ENCODE results near the gene KIAA1671. TPM values are rescaled to one million over a fixed set of nuclear protein-coding genes. Genes with fewer than 3 reads are reported as not detected.
A peak's percentile ranks its signal among the peaks of the same experiment; 100 is the strongest.

Gene KIAA1671
- total and polyA plus RNA-seq, 10 donors: 0.72 to 11.9 (median 8.2) TPM

DNA sequence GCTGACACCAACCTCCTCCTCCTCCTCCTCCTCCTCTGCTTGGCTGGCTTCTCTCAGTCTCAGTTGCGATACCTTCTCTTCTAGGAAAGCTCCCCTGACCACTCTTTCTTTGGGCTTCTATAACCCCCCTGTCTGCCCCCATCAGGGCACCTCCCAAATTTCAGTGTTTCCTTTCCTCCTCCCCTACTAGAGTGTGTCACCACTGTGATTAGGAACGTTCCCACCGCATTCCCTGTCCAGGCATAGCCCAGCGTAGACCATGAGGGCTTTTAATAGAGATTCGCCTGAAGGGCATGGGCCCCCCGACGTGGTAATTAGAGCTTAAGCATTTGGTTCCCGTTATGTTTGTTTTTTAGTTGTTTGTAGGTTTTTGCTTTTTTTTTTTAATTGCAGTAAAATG is 65.5 kb downstream of the KIAA1671 start:
- WGBS, 5 donors: 82 to 91% (median 89%) methylated on average over 8 of the region's 8 CpGs
- Histone ChIP-seq H3K4me1 (peaks cover 0 to 46% (median 8%) of the 10 kb centered on the region in 6 donors), H3K27me3 (replicated peaks in 1 of 7) (peaks cover 0 to 22% (median 0%) of the 10 kb centered on the region in 7 donors), H3K27ac (no peak overlapping the region), H3K4me3 (no peak overlapping the region), H3K36me3 (no peaks in the 10 kb centered on the region), H3K9me3 (no peaks in the 10 kb centered on the region)
- intact Hi-C loops (cut with DNase I; ENCODE audit: low total_unique reads): no loop called here
- DNase-seq: no peak
- no peak for TF ChIP-seq POLR2A (IDR thresholded peaks at IDR 0.05)
- no peak for TF ChIP-seq POLR2AphosphoS5 (IDR thresholded peaks at IDR 0.05)
- TF ChIP-seq CTCF (IDR thresholded peaks at IDR 0.05 in 8 of 11, conservative IDR thresholded peaks at IDR 0.05 in 3 of 11): no peak

DNA sequence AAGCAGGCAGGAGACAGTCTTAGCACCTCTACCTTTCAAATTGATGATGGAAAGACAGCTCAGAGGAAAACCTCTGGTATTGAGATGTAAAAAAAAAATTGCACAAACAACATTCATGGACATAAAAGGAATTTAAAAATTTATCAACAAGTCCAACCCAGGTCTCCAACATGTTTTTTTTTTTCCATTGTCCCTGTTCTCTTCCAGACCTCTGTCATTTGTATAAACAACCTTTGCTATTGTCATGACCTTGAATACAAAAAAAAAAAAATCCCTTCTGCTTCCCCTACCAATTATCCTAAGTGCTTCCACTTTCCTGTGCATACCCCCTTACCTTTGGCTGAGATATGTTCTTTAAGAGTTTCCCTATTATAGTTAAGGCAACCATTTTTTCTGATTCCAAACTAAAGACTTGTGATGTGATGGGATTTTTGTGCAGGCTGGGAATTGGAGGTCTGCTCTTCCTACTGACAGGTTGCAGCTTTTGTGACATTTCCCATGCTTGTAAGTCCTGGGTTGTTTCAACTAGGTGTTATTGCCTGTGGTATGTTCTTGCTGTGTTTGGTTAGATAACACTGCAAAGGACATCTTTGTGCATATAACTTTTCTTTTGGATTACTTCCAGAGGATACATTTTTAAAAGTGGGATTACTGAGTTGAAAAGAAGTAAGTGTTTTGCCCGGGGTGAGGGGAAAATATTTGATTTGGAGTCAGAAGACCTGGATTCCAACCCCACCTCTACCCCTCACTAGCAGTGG is 67.1 kb downstream of the KIAA1671 start:
- Histone ChIP-seq H3K9me3 (no peaks in the 10 kb centered on the region), H3K27me3 (replicated peaks in 1 of 7) (peaks cover 0 to 22% (median 0%) of the 10 kb centered on the region in 7 donors), H3K27ac (no peak overlapping the region), H3K4me3 (no peak overlapping the region), H3K4me1 (peaks cover 0 to 30% (median 4%) of the 10 kb centered on the region in 6 donors), H3K36me3 (no peaks in the 10 kb centered on the region)
- intact Hi-C loops (cut with DNase I; ENCODE audit: low total_unique reads): no loop called here
- TF ChIP-seq POLR2AphosphoS5 (IDR thresholded peaks at IDR 0.05) (no peak), CTCF (IDR thresholded peaks at IDR 0.05 in 8 of 11, conservative IDR thresholded peaks at IDR 0.05 in 3 of 11) (no peak), POLR2A (IDR thresholded peaks at IDR 0.05) (no peak)
- WGBS, 5 donors: 63 to 83% (median 64%) methylated on average over 1 of the region's 1 CpG
- DNase-seq: no peak

GRCh38 chr22:25021409-25021808 is 68.9 kb downstream of the KIAA1671 start:
- TF ChIP-seq POLR2A (IDR thresholded peaks at IDR 0.05) (no peak), POLR2AphosphoS5 (IDR thresholded peaks at IDR 0.05) (peak in 1 of 3 donors; percentile 71), CTCF (IDR thresholded peaks at IDR 0.05 in 8 of 11, conservative IDR thresholded peaks at IDR 0.05 in 3 of 11) (no peak)
- WGBS, 5 donors: 64 to 79% (median 74%) methylated on average over 3 of the region's 3 CpGs
- DNase-seq: no peak

GRCh38 chr22:25021976-25022711 is 69.6 kb downstream of the KIAA1671 start:
- Histone ChIP-seq H3K27ac (no peak overlapping the region), H3K4me1 (peaks cover 0 to 32% (median 0%) of the 10 kb centered on the region in 6 donors), H3K36me3 (no peaks in the 10 kb centered on the region), H3K27me3 (replicated peaks in 1 of 7) (peaks cover 0 to 33% (median 0%) of the 10 kb centered on the region in 7 donors), H3K4me3 (no peak overlapping the region), H3K9me3 (no peaks in the 10 kb centered on the region)
- WGBS, 5 donors: 74 to 84% (median 78%) methylated on average over 11 of the region's 11 CpGs
- TF ChIP-seq POLR2A (IDR thresholded peaks at IDR 0.05) (no peak), CTCF (IDR thresholded peaks at IDR 0.05 in 8 of 11, conservative IDR thresholded peaks at IDR 0.05 in 3 of 11) (no peak), POLR2AphosphoS5 (IDR thresholded peaks at IDR 0.05) (no peak)
- intact Hi-C loops (cut with DNase I; ENCODE audit: low total_unique reads): no loop called here
- DNase-seq: no peak

More at GRCh38 chr22:25021409-25021808, 68.9 kb downstream of the KIAA1671 start:
- Histone ChIP-seq H3K27me3 (replicated peaks in 1 of 7) (peaks cover 0 to 33% (median 0%) of the 10 kb centered on the region in 7 donors), H3K4me1 (peaks cover 0 to 29% (median 0%) of the 10 kb centered on the region in 6 donors), H3K27ac (no peak overlapping the region), H3K9me3 (no peaks in the 10 kb centered on the region), H3K4me3 (no peak overlapping the region), H3K36me3 (no peaks in the 10 kb centered on the region)
- intact Hi-C loops (cut with DNase I; ENCODE audit: low total_unique reads): no loop called here

Data from spleen (tissue), 11 donors.